H1 (cell line): ENCODE results near the gene ZNF629. TPM values are rescaled to one million over a fixed set of nuclear protein-coding genes. Genes with fewer than 3 reads are reported as not detected.

Source experiments
- BACH1 ChIP-seq: IDR thresholded peaks from 2 replicates; pipeline ENCODE4 v1.6.1; 2012; ENCODE audit warnings: low read length, improper control_type of control experiment
- CREB1 ChIP-seq: IDR thresholded peaks from 2 replicates; pipeline ENCODE4 v1.6.1; 2012; ENCODE audit warnings: inconsistent platforms
- EP300 ChIP-seq, 2 experiments: IDR thresholded peaks; 1 replicate in 1 of 2; 2 replicates in 1 of 2; pipeline ENCODE4 v1.6.1; 2011 to 2012; ENCODE audit warnings: low read depth in 2 of 2, low read length in 2 of 2, mild to moderate bottlenecking in 2 of 2, borderline replicate concordance in 1 of 2, inconsistent platforms in 1 of 2, moderate library complexity in 1 of 2
- FOSL1 ChIP-seq: IDR thresholded peaks from 2 replicates; pipeline ENCODE4 v1.6.1; 2011; ENCODE audit warnings: mild to moderate bottlenecking, low read depth, low read length, moderate library complexity; ENCODE audit not compliant: insufficient read depth
- JUND ChIP-seq: IDR thresholded peaks from 2 replicates; pipeline ENCODE4 v1.6.1; 2011; ENCODE audit warnings: mild to moderate bottlenecking, improper control_type of control experiment, low read length
- POLR2AphosphoS5 ChIP-seq: IDR thresholded peaks from 2 replicates; pipeline ENCODE4 v1.6.1; 2011; ENCODE audit warnings: low read depth, low read length
- SP4 ChIP-seq: IDR thresholded peaks from 2 replicates; pipeline ENCODE4 v1.6.1; 2012; ENCODE audit warnings: low read length, inconsistent platforms
- TAF1 ChIP-seq: IDR thresholded peaks from 2 replicates; pipeline ENCODE4 v1.6.1; 2011; ENCODE audit warnings: mild to moderate bottlenecking, low read depth, low read length
- TCF12 ChIP-seq: IDR thresholded peaks from 2 replicates; pipeline ENCODE4 v1.6.1; 2011; ENCODE audit warnings: low read depth, mild to moderate bottlenecking, low read length
- USF2 ChIP-seq: IDR thresholded peaks from 2 replicates; pipeline ENCODE4 v1.6.1; 2011; ENCODE audit warnings: low read length, improper control_type of control experiment
- YY1 ChIP-seq: IDR thresholded peaks from 2 replicates; pipeline ENCODE4 v1.6.1; 2011; ENCODE audit warnings: low read depth, mild to moderate bottlenecking, low read length
- polyA plus RNA-seq, 7 experiments: library from polyadenylated mRNA; depleted of rRNA in 3 of 7; stranded (reverse) in 5 of 7; unstranded in 2 of 7; fragments of >200 nt in 5 of 7; fragments of 200-250 nt in 2 of 7; gene quantifications; 1 replicate in 5 of 7; 2 replicates in 1 of 7; 4 replicates in 1 of 7; pipeline versions ENCODE4 v1.2.1 to v1.2.3, GENCODE V29; 2011 to 2013; ENCODE audit warnings: missing spikeins in 2 of 7, mixed read lengths in 2 of 7
- total RNA-seq: library from RNA; stranded (reverse); fragmentation: NEBNext Ultra II Directional; extraction: Animal tissue kit (Norgen Biotek cat#: 25700); gene quantifications from 2 replicates; pipeline ENCODE4 v1.2.1, GENCODE V29; 2021

ZNF629 gene
- total and polyA plus RNA-seq, 2 of the 8 experiments (the other 6 are each of a cell fraction or from before 2014, with no cell fraction given) = 11.0 to 19.5 TPM

GRCh38 chr16:30785126-30786106 lies 1.6 kb downstream of the ZNF629 start (continued):
- no peak for TF ChIP-seq USF2
- no peak for TF ChIP-seq BACH1
- TF ChIP-seq POLR2AphosphoS5 = no peak
- TF ChIP-seq FOSL1 = no peak
- TF ChIP-seq TCF12 = no peak
- no peak for TF ChIP-seq YY1
- no peak for TF ChIP-seq CREB1
- TF ChIP-seq EP300 (IDR thresholded peaks at IDR 0.05; ENCODE audit: borderline replicate concordance in 1 of 2, low read depth in 2 of 2, low read length in 2 of 2) = no peak
- no peak for TF ChIP-seq TAF1
- TF ChIP-seq SP4 = no peak
- TF ChIP-seq JUND = no peak
